HL-60 (cell line): ENCODE results near the gene SYT12.

Experiments
- CTCF ChIP-seq: IDR thresholded peaks from one replicate; pipeline ENCODE4 v1.5.1; 2011; ENCODE audit warnings: low read length, control low read depth, inconsistent platforms; ENCODE audit not compliant: insufficient read depth
- GABPA ChIP-seq: IDR thresholded peaks from 2 replicates; pipeline ENCODE4 v1.6.1; 2012; ENCODE audit warnings: low read depth
- POLR2AphosphoS5 ChIP-seq: IDR thresholded peaks from 2 replicates; pipeline ENCODE4 v1.6.1; 2012; ENCODE audit warnings: low read depth
- REST ChIP-seq: IDR thresholded peaks from 2 replicates; pipeline ENCODE4 v1.6.1; 2012; ENCODE audit warnings: low read depth; ENCODE audit not compliant: insufficient replicate concordance

GRCh38 chr11:67014343-67014742, 8.6 kb upstream of the SYT12 start:
- TF ChIP-seq CTCF (no peak), POLR2AphosphoS5 (no peak), REST (no peak), GABPA (no peak)
